Cerebellar nuclear complex (tissue), 1 donor: Measurements from ENCODE around the gene GTF2H2.
"Not testable (repeated sequence)": the region's sequence is repeated elsewhere in the genome, so short reads cannot be mapped to it uniquely, and the experiment has no call there.

Experiments
- DNase-seq, 2 experiments: peaks; one replicate each; lab custom pipeline; 2025; lab: John Stamatoyannopoulos, UW

GTF2H2 gene

GRCh38 chr5:71013575-71013974 is 53.9 kb downstream of the GTF2H2 start:
- no peak for DNase-seq

- no peak for DNase-seq
These were observed 56.2 kb downstream of the GTF2H2 start for GRCh38 chr5:71011194-71011792.

- not testable (repeated sequence) for DNase-seq
These were observed 60.5 kb downstream of the GTF2H2 start for GRCh38 chr5:71006983-71007382.
